Measurements from ENCODE around the gene WFDC13. TPM values are rescaled to one million over a fixed set of nuclear protein-coding genes. Genes with fewer than 3 reads are reported as not detected.
"Not testable (repeated sequence)": the region's sequence is repeated elsewhere in the genome, so short reads cannot be mapped to it uniquely, and the experiment has no call there.

Gene WFDC13
- total and polyA plus RNA-seq, 4 donors: not detected

DNA sequence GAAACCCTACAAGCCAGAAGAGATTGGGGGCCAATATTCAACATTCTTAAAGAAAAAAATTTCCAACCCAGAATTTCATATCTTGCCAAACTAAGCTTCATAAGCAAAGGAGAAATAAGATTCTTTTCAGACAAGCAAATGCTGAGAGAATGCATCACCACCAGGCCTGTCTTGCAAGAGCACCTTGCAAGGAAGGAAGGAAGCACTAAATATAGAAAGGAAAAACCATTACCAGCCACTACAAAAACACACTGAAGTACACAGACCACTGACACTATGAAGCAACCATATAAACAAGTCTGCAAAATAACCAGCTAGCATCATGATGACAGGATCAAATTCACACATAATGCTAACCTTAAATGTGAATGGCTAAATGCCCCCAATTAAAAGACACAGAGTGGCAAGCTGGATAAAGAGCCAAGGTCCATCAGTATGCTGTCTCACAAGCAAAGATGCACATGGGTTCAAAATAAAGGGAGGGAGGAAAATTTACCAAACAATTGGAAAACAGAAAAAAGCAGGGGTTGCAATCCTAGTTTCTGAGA is 14.4 kb downstream of the WFDC13 start:
- not testable (repeated sequence) for H3K36me3 ChIP-seq (ENCODE audit: control insufficient read depth, insufficient read depth, low read length); DNase-seq (ENCODE audit: low read depth in 4 of 6, low spot score in 6 of 6); H3K9me3 ChIP-seq (ENCODE audit: control insufficient read depth, insufficient read depth, low read length); H3K4me3 ChIP-seq (ENCODE audit: low read depth, low read length); H3K27ac ChIP-seq (ENCODE audit: low read depth, low read length); H3K27me3 ChIP-seq (ENCODE audit: control insufficient read depth, insufficient read depth, low read length); H3K4me1 ChIP-seq (ENCODE audit: control insufficient read depth, insufficient read depth, low read length)

DNA sequence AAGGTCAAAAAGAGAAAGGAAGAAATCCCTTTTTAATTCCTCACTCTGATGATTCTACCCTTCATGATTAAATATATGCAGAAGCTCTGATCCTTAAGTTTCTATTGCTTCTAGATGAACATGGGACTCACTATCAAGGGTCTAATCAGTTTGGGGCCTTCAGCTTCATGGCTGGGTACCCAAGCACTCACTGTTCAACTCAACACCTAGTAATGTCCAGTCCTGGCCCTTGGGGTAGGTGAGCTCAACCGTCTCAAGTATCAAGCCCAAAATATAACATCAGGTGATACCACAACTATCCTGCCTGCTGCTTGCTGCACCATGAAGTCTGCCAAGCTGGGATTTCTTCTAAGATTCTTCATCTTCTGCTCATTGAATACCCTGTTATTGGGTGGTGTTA is 20.2 kb downstream of the WFDC13 start, which contains the start of gene SPINT4:
TSS of gene SPINT4 (plus strand) at position 301 of the 400 bp plus-strand sequence. CDS start at position 322, 21 bp downstream.
- Histone ChIP-seq H3K27me3 (ENCODE audit: control insufficient read depth, insufficient read depth, low read length) (no peaks in the 10 kb centered on the region), H3K4me1 (ENCODE audit: control insufficient read depth, insufficient read depth, low read length) (no peaks in the 10 kb centered on the region), H3K27ac (ENCODE audit: low read depth, low read length) (no peak within 1 kb of the TSS), H3K36me3 (ENCODE audit: control insufficient read depth, insufficient read depth, low read length) (no peaks in the 10 kb centered on the region), H3K4me3 (ENCODE audit: low read depth, low read length) (no peak within 1 kb of the TSS), H3K9me3 (ENCODE audit: control insufficient read depth, insufficient read depth, low read length) (no peaks in the 10 kb centered on the region)
- no peak for DNase-seq (ENCODE audit: low read depth in 4 of 6, low spot score in 6 of 6)
- no CpG with 5 or more reads among the region's 1 CpG for WGBS (ENCODE audit: insufficient coverage)

- no peak for DNase-seq (ENCODE audit: low read depth in 4 of 6, low spot score in 6 of 6)
These were observed 23.3 kb downstream of the WFDC13 start for GRCh38 chr20:45725134-45725533.

DNA sequence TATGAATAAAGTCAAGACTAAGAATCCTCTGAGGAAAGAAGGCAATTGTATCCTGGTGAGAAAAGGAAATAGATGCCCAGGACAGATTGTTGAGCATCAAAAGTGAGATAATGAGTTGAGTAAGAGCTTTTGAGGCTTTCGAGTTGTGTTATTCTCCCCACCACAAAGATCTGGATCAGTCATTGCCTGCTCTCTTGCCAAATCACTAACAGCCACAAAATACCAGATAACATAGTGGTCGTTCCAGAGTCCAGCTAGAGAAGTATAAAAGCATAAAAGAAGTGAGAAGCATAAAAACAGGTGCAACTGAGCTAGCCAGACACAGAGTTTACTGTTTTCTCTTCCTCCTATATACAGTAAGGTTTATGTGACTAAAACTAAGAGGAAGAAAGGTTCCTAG is 25.2 kb downstream of the WFDC13 start:
- H3K36me3 ChIP-seq (ENCODE audit: control insufficient read depth, insufficient read depth, low read length): no peaks in the 10 kb centered on the region
- H3K27ac ChIP-seq (ENCODE audit: low read depth, low read length): no peak overlapping the region
- DNase-seq (ENCODE audit: low read depth in 4 of 6, low spot score in 6 of 6): no peak
- no peaks in the 10 kb centered on the region for H3K9me3 ChIP-seq (ENCODE audit: control insufficient read depth, insufficient read depth, low read length)
- no peaks in the 10 kb centered on the region for H3K4me1 ChIP-seq (ENCODE audit: control insufficient read depth, insufficient read depth, low read length)
- no peak overlapping the region for H3K4me3 ChIP-seq (ENCODE audit: low read depth, low read length)
- no CpG with 5 or more reads among the region's 2 CpGs for WGBS (ENCODE audit: insufficient coverage)
- H3K27me3 ChIP-seq (ENCODE audit: control insufficient read depth, insufficient read depth, low read length): no peaks in the 10 kb centered on the region

More at GRCh38 chr20:45725134-45725533, 23.3 kb downstream of the WFDC13 start:
- Histone ChIP-seq H3K4me1 (ENCODE audit: control insufficient read depth, insufficient read depth, low read length) (no peaks in the 10 kb centered on the region), H3K27me3 (ENCODE audit: control insufficient read depth, insufficient read depth, low read length) (no peaks in the 10 kb centered on the region), H3K4me3 (ENCODE audit: low read depth, low read length) (no peak overlapping the region), H3K27ac (ENCODE audit: low read depth, low read length) (no peak overlapping the region), H3K9me3 (ENCODE audit: control insufficient read depth, insufficient read depth, low read length) (no peaks in the 10 kb centered on the region), H3K36me3 (ENCODE audit: control insufficient read depth, insufficient read depth, low read length) (no peaks in the 10 kb centered on the region)

DNA sequence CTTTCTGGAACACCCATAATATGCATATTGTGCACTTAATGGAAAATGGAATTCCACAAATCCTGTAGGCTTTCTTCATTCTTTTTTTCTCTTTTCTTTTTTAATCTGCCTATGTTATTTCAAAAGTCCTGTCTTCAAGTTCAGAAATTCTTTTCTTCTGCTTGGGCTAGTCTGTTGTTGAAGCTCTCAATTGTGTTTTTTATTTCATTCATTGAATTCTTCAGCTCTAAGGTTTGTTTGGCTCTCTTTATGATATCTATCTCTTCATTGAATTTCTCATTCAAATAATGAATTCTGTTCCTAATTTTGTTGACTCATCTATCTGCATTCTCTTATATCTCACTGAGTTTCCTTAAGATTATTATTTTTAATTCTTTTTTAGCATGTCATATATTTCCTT is 30.4 kb downstream of the WFDC13 start:
- Histone ChIP-seq H3K4me3 (ENCODE audit: low read depth, low read length) (no peak overlapping the region), H3K27ac (ENCODE audit: low read depth, low read length) (no peak overlapping the region), H3K4me1 (ENCODE audit: control insufficient read depth, insufficient read depth, low read length) (no peaks in the 10 kb centered on the region), H3K27me3 (ENCODE audit: control insufficient read depth, insufficient read depth, low read length) (no peaks in the 10 kb centered on the region), H3K36me3 (ENCODE audit: control insufficient read depth, insufficient read depth, low read length) (no peaks in the 10 kb centered on the region), H3K9me3 (ENCODE audit: control insufficient read depth, insufficient read depth, low read length) (peaks cover 3% of the 10 kb centered on the region)
- DNase-seq (ENCODE audit: low read depth in 4 of 6, low spot score in 6 of 6): no peak

DNA sequence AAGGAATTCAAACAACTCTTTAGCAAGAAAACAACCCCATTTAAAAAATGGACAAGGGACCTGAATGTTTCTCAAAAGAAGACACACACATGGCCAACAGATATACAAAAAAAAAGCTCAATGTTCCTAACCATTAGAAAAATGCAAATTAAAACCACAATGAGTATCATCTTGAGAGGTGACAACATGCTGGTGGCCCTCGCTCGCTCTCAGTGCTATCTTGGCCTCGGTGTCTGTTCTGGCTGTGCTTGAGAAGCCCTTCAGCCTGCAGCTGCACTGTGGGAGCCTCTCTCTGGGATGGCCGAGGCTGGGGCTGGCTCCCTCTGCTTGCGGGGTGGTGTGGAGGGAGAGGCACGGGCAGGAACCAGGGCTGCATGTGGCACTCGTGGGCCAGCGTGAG is 33.7 kb downstream of the WFDC13 start:
- DNase-seq (ENCODE audit: low read depth in 4 of 6, low spot score in 6 of 6): no peak
- no peaks in the 10 kb centered on the region for H3K4me1 ChIP-seq (ENCODE audit: control insufficient read depth, insufficient read depth, low read length)
- peaks cover 3% of the 10 kb centered on the region for H3K9me3 ChIP-seq (ENCODE audit: control insufficient read depth, insufficient read depth, low read length)
- no peak overlapping the region for H3K27ac ChIP-seq (ENCODE audit: low read depth, low read length)
- WGBS (ENCODE audit: insufficient coverage): 91% methylated on average over 8 of the region's 8 CpGs
- H3K27me3 ChIP-seq (ENCODE audit: control insufficient read depth, insufficient read depth, low read length): no peaks in the 10 kb centered on the region
- no peak overlapping the region for H3K4me3 ChIP-seq (ENCODE audit: low read depth, low read length)
- H3K36me3 ChIP-seq (ENCODE audit: control insufficient read depth, insufficient read depth, low read length): no peaks in the 10 kb centered on the region

- DNase-seq (ENCODE audit: low read depth in 4 of 6, low spot score in 6 of 6): no peak
- H3K27me3 ChIP-seq (ENCODE audit: control insufficient read depth, insufficient read depth, low read length): no peaks in the 10 kb centered on the region
- H3K36me3 ChIP-seq (ENCODE audit: control insufficient read depth, insufficient read depth, low read length): no peaks in the 10 kb centered on the region
- no peak overlapping the region for H3K27ac ChIP-seq (ENCODE audit: low read depth, low read length)
- no peaks in the 10 kb centered on the region for H3K4me1 ChIP-seq (ENCODE audit: control insufficient read depth, insufficient read depth, low read length)
- WGBS (ENCODE audit: insufficient coverage): 97% methylated on average over 21 of the region's 23 CpGs
- H3K9me3 ChIP-seq (ENCODE audit: control insufficient read depth, insufficient read depth, low read length): peaks cover 3% of the 10 kb centered on the region
- no peak overlapping the region for H3K4me3 ChIP-seq (ENCODE audit: low read depth, low read length)
These were observed 34.1 kb downstream of the WFDC13 start for GRCh38 chr20:45735988-45736387.

DNA sequence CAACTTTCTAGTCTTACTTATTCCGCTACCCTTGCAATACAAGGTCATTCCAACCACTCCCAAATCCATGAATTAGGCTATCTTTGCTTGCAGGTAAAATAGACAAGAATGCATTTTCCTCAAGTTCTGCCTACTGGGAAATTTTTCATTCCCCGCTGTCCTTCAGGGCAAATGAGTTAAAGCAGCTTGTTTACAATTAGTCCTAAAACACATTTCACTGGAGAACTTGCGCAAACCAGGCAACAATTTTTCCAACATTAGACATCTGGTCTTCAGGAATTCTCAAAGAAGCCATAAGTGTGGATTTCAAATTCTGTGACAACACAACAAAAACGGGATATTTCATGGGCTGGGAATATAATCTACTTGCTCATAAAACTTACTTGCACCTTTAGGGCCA is 40.8 kb downstream of the WFDC13 start:
- WGBS (ENCODE audit: insufficient coverage): 88% methylated on average over 1 of the region's 4 CpGs
- Histone ChIP-seq H3K4me1 (ENCODE audit: control insufficient read depth, insufficient read depth, low read length) (no peaks in the 10 kb centered on the region), H3K27me3 (ENCODE audit: control insufficient read depth, insufficient read depth, low read length) (no peaks in the 10 kb centered on the region), H3K36me3 (ENCODE audit: control insufficient read depth, insufficient read depth, low read length) (no peaks in the 10 kb centered on the region), H3K4me3 (ENCODE audit: low read depth, low read length) (no peak overlapping the region), H3K9me3 (ENCODE audit: control insufficient read depth, insufficient read depth, low read length) (no peaks in the 10 kb centered on the region), H3K27ac (ENCODE audit: low read depth, low read length) (no peak overlapping the region)
- no peak for DNase-seq (ENCODE audit: low read depth in 4 of 6, low spot score in 6 of 6)

DNA sequence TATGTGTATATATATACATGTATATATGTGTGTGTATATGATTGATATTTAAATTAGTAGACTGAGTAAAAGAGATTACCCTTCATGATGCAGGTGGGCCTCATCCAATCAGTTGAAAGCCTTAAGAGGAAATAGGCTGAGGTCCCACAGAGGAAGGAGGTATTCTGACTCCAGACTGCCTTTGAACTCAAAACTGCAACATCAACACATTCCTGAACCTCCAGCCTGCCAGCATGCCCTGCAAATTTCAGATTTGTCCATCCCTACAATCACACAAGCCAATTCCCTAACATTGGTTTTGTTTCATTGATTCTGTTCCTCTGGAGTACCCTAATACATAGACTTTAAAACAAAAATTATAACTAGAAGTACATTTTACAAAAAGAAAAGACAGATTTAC is 43.2 kb downstream of the WFDC13 start:
- H3K4me1 ChIP-seq (ENCODE audit: control insufficient read depth, insufficient read depth, low read length): no peaks in the 10 kb centered on the region
- no peaks in the 10 kb centered on the region for H3K27me3 ChIP-seq (ENCODE audit: control insufficient read depth, insufficient read depth, low read length)

GRCh38 chr20:45751721-45752120 is 49.9 kb downstream of the WFDC13 start:
- Histone ChIP-seq H3K36me3 (ENCODE audit: control insufficient read depth, insufficient read depth, low read length) (no peaks in the 10 kb centered on the region), H3K4me3 (ENCODE audit: low read depth, low read length) (no peak overlapping the region), H3K27ac (ENCODE audit: low read depth, low read length) (no peak overlapping the region), H3K27me3 (ENCODE audit: control insufficient read depth, insufficient read depth, low read length) (no peaks in the 10 kb centered on the region), H3K9me3 (ENCODE audit: control insufficient read depth, insufficient read depth, low read length) (no peaks in the 10 kb centered on the region), H3K4me1 (ENCODE audit: control insufficient read depth, insufficient read depth, low read length) (no peaks in the 10 kb centered on the region)
- no CpG with 5 or more reads among the region's 1 CpG for whole genome bisulfite sequencing (ENCODE audit: insufficient coverage)
- no peak for DNase-seq (ENCODE audit: low read depth in 4 of 6, low spot score in 6 of 6)

More for the DNA sequence above, 43.2 kb downstream of the WFDC13 start:
- DNase-seq (ENCODE audit: low read depth in 4 of 6, low spot score in 6 of 6): no peak
- H3K4me3 ChIP-seq (ENCODE audit: low read depth, low read length): no peak overlapping the region
- H3K27ac ChIP-seq (ENCODE audit: low read depth, low read length): no peak overlapping the region
- no peaks in the 10 kb centered on the region for H3K9me3 ChIP-seq (ENCODE audit: control insufficient read depth, insufficient read depth, low read length)
- H3K36me3 ChIP-seq (ENCODE audit: control insufficient read depth, insufficient read depth, low read length): no peaks in the 10 kb centered on the region

Data from spinal cord (tissue), 10 donors.